Hematopoietic multipotent progenitor cell treated with erythropoietin and hydrocortisone succinate and interleukin-3 and kit ligand, for 8 days (in vitro differentiated cells): ENCODE results near the gene JAGN1.
A peak's percentile ranks its signal among the peaks of the same experiment; 100 is the strongest.
"Not testable (repeated sequence)": the region's sequence is repeated elsewhere in the genome, so short reads cannot be mapped to it uniquely, and the experiment has no call there.

ENCODE experiments used
- DNase-seq: peaks from one replicate; pipeline ENCODE4 v3.0.0-alpha.2; 2015

JAGN1 gene

GRCh38 chr3:9898467-9899241 is 8.2 kb downstream of the JAGN1 start:
- DNase-seq = no peak

- no peak for DNase-seq
These were observed 8.9 kb downstream of the JAGN1 start for GRCh38 chr3:9899289-9899791.

- not testable (repeated sequence) for DNase-seq
These were observed 10.6 kb downstream of the JAGN1 start for GRCh38 chr3:9900965-9901415.

GRCh38 chr3:9901967-9902366 is 11.6 kb downstream of the JAGN1 start:
- no peak for DNase-seq

- peak; percentile 40 for DNase-seq
These were observed 12.2 kb downstream of the JAGN1 start, which contains the start of gene IL17RE for GRCh38 chr3:9902372-9903237. Gene IL17RE (plus strand): TSS chr3:9902848. CDS start chr3:9902933, 85 bp downstream.

- DNase-seq = no peak
These were observed 12.8 kb downstream of the JAGN1 start for GRCh38 chr3:9903238-9903624.

GRCh38 chr3:9903904-9904303 is 13.5 kb downstream of the JAGN1 start:
- DNase-seq = no peak

GRCh38 chr3:9906480-9906879 is 16.1 kb downstream of the JAGN1 start:
- no peak for DNase-seq

- no peak for DNase-seq
These were observed 17.9 kb downstream of the JAGN1 start for GRCh38 chr3:9908286-9908685.

- no peak for DNase-seq
These were observed 19.0 kb downstream of the JAGN1 start for GRCh38 chr3:9909221-9910013.

GRCh38 chr3:9911863-9912262 is 21.5 kb downstream of the JAGN1 start:
- DNase-seq = no peak

GRCh38 chr3:9912294-9912935 is 22.0 kb downstream of the JAGN1 start:
- peak; percentile 84 for DNase-seq

GRCh38 chr3:9913601-9914000 is 23.2 kb downstream of the JAGN1 start:
- no peak for DNase-seq

- no peak for DNase-seq
These were observed 23.6 kb downstream of the JAGN1 start for GRCh38 chr3:9914011-9914410.

GRCh38 chr3:9914559-9915253 is 24.3 kb downstream of the JAGN1 start:
- peak; percentile 80 for DNase-seq

GRCh38 chr3:9915254-9916141 is 25.1 kb downstream of the JAGN1 start:
- DNase-seq = peak; percentile 53

GRCh38 chr3:9916346-9916733 is 25.9 kb downstream of the JAGN1 start:
- peak; percentile 12 for DNase-seq

- DNase-seq = peak; percentile 88
These were observed 26.6 kb downstream of the JAGN1 start, which contains the start of gene IL17RC for GRCh38 chr3:9916734-9917680. Gene IL17RC (plus strand): TSS chr3:9917098. CDS start chr3:9917316, 218 bp downstream.

GRCh38 chr3:9917820-9918219 is 27.4 kb downstream of the JAGN1 start:
- peak; percentile 0 for DNase-seq
